GM18909 (cell line): ENCODE measurements around the gene CARD18.

ENCODE experiments used
- ATAC-seq: cut with Tn5 transposase; IDR thresholded peaks from one replicate; pipeline ENCODE4 v1.9.1; 2021; ENCODE audit warnings: mild to moderate bottlenecking; ENCODE audit not compliant: unreplicated experiment, poor library complexity

The CARD18 gene

GRCh38 chr11:105092256-105093239, 47.0 kb downstream of the CARD18 start:
- no peak for ATAC-seq
